HepG2 (cell line): ENCODE data around the gene KRT34. TPM values are rescaled to one million over a fixed set of nuclear protein-coding genes. Genes with fewer than 3 reads are reported as not detected.

Source experiments
- ATAC-seq: fragments of 200-7000 bp; cut with Tn5 transposase; 3 replicates; pipeline ENCODE4 v1.9.1; 2020; ENCODE audit warnings: mild to moderate bottlenecking, moderate library complexity
- BruUV-seq: library from RNA; stranded (reverse); fragments of 400-500 nt; replicated peaks from 2 replicates; lab custom pipeline; 2021; lab: Mats Ljungman, UMichigan
- CTCF ChIA-PET: fragments of 300-600 bp; formaldehyde crosslinking; extraction: SDS; loops from one replicate; lab custom pipeline; 2021; ENCODE audit warnings: low total read pairs, inconsistent platforms, low intra/inter-chr PET ratio; lab: Yijun Ruan, JAX
- POLR2A ChIA-PET: fragments of 350-600 bp; sonication (Branson Sonifier 250); formaldehyde crosslinking; loops from one replicate; lab custom pipeline; 2020; ENCODE audit warnings: antibody characterized with exemption, inconsistent platforms; lab: Yijun Ruan, JAX
- DNase-seq: peaks from one replicate; pipeline ENCODE4 v3.0.0-alpha.2; 2015; ENCODE audit warnings: low spot score
- FAIRE-seq: peaks from 3 replicates; lab custom pipeline; 2011; peaks lifted over from hg19 to GRCh38; lab: Jason Lieb, UNC
- H2AFZ ChIP-seq: one replicate; pipeline ENCODE4 v1.6.1; 2011; ENCODE audit warnings: low read length, inconsistent platforms
- H3K27ac ChIP-seq: fragments of 300-600 bp; 3 replicates; pipeline ENCODE4 v1.8.0; 2011; ENCODE audit warnings: mixed run types, mild to moderate bottlenecking, mixed read lengths, low read length, inconsistent platforms; ENCODE audit not compliant: insufficient read depth; ENCODE audit errors: extremely low read length
- H3K27me3 ChIP-seq, 2 experiments: fragments of 200-600 bp in 1 of 2; 2 replicates in 1 of 2; 3 replicates in 1 of 2; pipeline versions ENCODE4 v1.6.0 to v1.8.0; 2011; ENCODE audit warnings: low read length in 2 of 2, mild to moderate bottlenecking in 2 of 2, moderate library complexity in 2 of 2, inconsistent platforms in 1 of 2; ENCODE audit not compliant: insufficient read depth in 2 of 2, control insufficient read depth in 1 of 2
- H3K36me3 ChIP-seq, 2 experiments: fragments of 200-600 bp in 1 of 2; replicated peaks in 1 of 2; 2 replicates in 1 of 2; 3 replicates in 1 of 2; pipeline versions ENCODE4 v1.5.1 to v1.8.0; 2011; ENCODE audit warnings: low read length in 2 of 2, inconsistent platforms in 1 of 2; ENCODE audit not compliant: insufficient read depth in 2 of 2, control insufficient read depth in 1 of 2
- H3K4me1 ChIP-seq: 2 replicates; pipeline ENCODE4 v1.5.1; 2012; ENCODE audit warnings: low read length, inconsistent platforms; ENCODE audit not compliant: insufficient read depth
- H3K4me2 ChIP-seq: 2 replicates; pipeline ENCODE4 v1.6.0; 2011; ENCODE audit warnings: low read depth, low read length, inconsistent platforms
- H3K4me3 ChIP-seq, 3 experiments: fragments of 200-600 bp in 1 of 3; sonication (generic), shearing (Covaris generic) in 1 of 3; replicated peaks in 1 of 3; 2 replicates each; pipeline ENCODE4 v1.5.1; 2011 to 2016; ENCODE audit warnings: low read length in 3 of 3, inconsistent platforms in 2 of 3, low read depth in 2 of 3, mild to moderate bottlenecking in 2 of 3, control low read depth in 1 of 3, mixed read lengths in 1 of 3; ENCODE audit not compliant: insufficient read depth in 1 of 3
- H3K79me2 ChIP-seq: one replicate; pipeline ENCODE4 v1.6.1; 2011; ENCODE audit warnings: low read length, inconsistent platforms; ENCODE audit not compliant: insufficient read depth
- H3K9ac ChIP-seq: 2 replicates; pipeline ENCODE4 v1.6.0; 2011; ENCODE audit warnings: mild to moderate bottlenecking, low read depth, low read length, inconsistent platforms; ENCODE audit not compliant: insufficient read depth
- H3K9me3 ChIP-seq: 2 replicates; pipeline ENCODE4 v1.5.1; 2012; ENCODE audit warnings: mild to moderate bottlenecking, low read length
- H4K20me1 ChIP-seq: 2 replicates; pipeline ENCODE4 v1.6.0; 2011; ENCODE audit warnings: inconsistent platforms, mild to moderate bottlenecking, low read length, moderate library complexity; ENCODE audit not compliant: insufficient read depth
- AKAP8 ChIP-seq: sonication (generic); formaldehyde crosslinking; IDR thresholded peaks from 2 replicates; pipeline ENCODE4 v1.5.1; 2020; ENCODE audit warnings: mild to moderate bottlenecking, missing genetic modification reagents
- CEBPB ChIP-seq: IDR thresholded peaks from 2 replicates; pipeline ENCODE4 v1.6.1; 2011; ENCODE audit warnings: low read depth, low read length, improper control_type of control experiment, borderline replicate concordance
- ETV5 ChIP-seq: IDR thresholded peaks from 2 replicates; pipeline ENCODE4 v1.6.1; 2018; ENCODE audit warnings: missing biosample characterization, missing genetic modification reagents, inconsistent platforms, borderline replicate concordance
- EZH2 ChIP-seq: conservative IDR thresholded peaks from 2 replicates; pipeline ENCODE4 v1.6.1; 2012; ENCODE audit warnings: mild to moderate bottlenecking, low read depth, low read length, moderate library complexity
- FOSL1 ChIP-seq: sonication (generic); formaldehyde crosslinking; IDR thresholded peaks from 2 replicates; pipeline ENCODE4 v1.9.0; 2021; ENCODE audit warnings: missing genetic modification reagents, borderline replicate concordance
- MAFK ChIP-seq, 2 experiments: IDR thresholded peaks in 1 of 2; conservative IDR thresholded peaks in 1 of 2; 2 replicates each; pipeline ENCODE4 v1.6.1; 2011; ENCODE audit warnings: improper control_type of control experiment in 2 of 2, low read length in 2 of 2
- NKX3-1 ChIP-seq: sonication (generic); formaldehyde crosslinking; IDR thresholded peaks from 2 replicates; pipeline ENCODE4 v1.5.0; 2020; ENCODE audit warnings: missing genetic modification reagents
- NR2F1 ChIP-seq, 2 experiments: fragments of 450-650 bp in 1 of 2; formaldehyde crosslinking in 1 of 2; IDR thresholded peaks; 2 replicates each; pipeline versions ENCODE4 v1.5.0 to v1.6.1; 2016 to 2020; ENCODE audit warnings: mild to moderate bottlenecking in 1 of 2, missing compliant biosample characterization in 1 of 2, missing genetic modification reagents in 1 of 2, moderate library complexity in 1 of 2
- SIX4 ChIP-seq: sonication (generic); formaldehyde crosslinking; IDR thresholded peaks from 2 replicates; pipeline ENCODE4 v1.4.0; 2020; ENCODE audit warnings: missing genetic modification reagents
- SUZ12 ChIP-seq: fragments of 150-350 bp; IDR thresholded peaks from 2 replicates; pipeline ENCODE4 v1.6.1; 2014; ENCODE audit warnings: low read depth, low read length
- TEAD3 ChIP-seq: optimal IDR thresholded peaks from 2 replicates; pipeline ENCODE3; 2016; ENCODE audit warnings: borderline replicate concordance
- ZBTB20 ChIP-seq: sonication (generic); formaldehyde crosslinking; IDR thresholded peaks from 2 replicates; pipeline ENCODE4 v1.8.1; 2023; ENCODE audit warnings: missing genetic modification reagents, low read depth, mild to moderate bottlenecking, borderline replicate concordance
- ZBTB7A ChIP-seq: sonication (generic); formaldehyde crosslinking; IDR thresholded peaks from 2 replicates; pipeline ENCODE4 v1.8.0; 2022; ENCODE audit warnings: mild to moderate bottlenecking, missing genetic modification reagents
- ZNF136 ChIP-seq: sonication (generic); formaldehyde crosslinking; IDR thresholded peaks from 2 replicates; pipeline ENCODE4 v1.8.1; 2022; ENCODE audit warnings: low read depth, mild to moderate bottlenecking, moderate library complexity, missing genetic modification reagents
- ZNF547 ChIP-seq: sonication (generic); formaldehyde crosslinking; IDR thresholded peaks from 2 replicates; pipeline ENCODE4 v1.5.1; 2020; ENCODE audit warnings: mild to moderate bottlenecking, missing genetic modification reagents
- ZNF724P ChIP-seq: sonication (generic); formaldehyde crosslinking; IDR thresholded peaks from 2 replicates; pipeline ENCODE4 v1.8.0; 2022; ENCODE audit warnings: missing genetic modification reagents, borderline replicate concordance
- WGBS: methylation state at CpG from one replicate; pipeline ENCODE4 v1.1.6; 2017; ENCODE audit warnings: low lambda C conversion rate; 5-methylcytosine and 5-hydroxymethylcytosine counted together
- in situ Hi-C: cut with HindIII; loops from 2 replicates; pipeline ENCODE4 v1.10.0; 2017; ENCODE audit warnings: low pct_unique_long_range_greater_than_20kb; ENCODE audit not compliant: extremely low pct_ligation_motif_present
- intact Hi-C: fragments of 100-400 bp; cut with micrococcal nuclease; formaldehyde crosslinking; loops from one replicate; pipeline ENCODE4 v1.10.0; 2022; ENCODE audit not compliant: unreplicated experiment
- polyA plus RNA-seq, 8 experiments: library from polyadenylated mRNA; depleted of rRNA in 3 of 8; stranded (reverse) in 7 of 8; unstranded in 1 of 8; fragments of >200 nt; fragmentation: Illumina TruSeq in 4 of 8; extraction: Trizol in 4 of 8; gene quantifications; 2 replicates each; pipeline versions ENCODE4 v1.2.1 to v1.2.3, GENCODE V29; 2011 to 2016; ENCODE audit warnings: low read depth in 4 of 8, missing spikeins in 1 of 8, mixed read lengths in 1 of 8; ENCODE audit not compliant: insufficient read depth in 1 of 8
- total RNA-seq, 5 experiments: library from RNA; depleted of rRNA; stranded (reverse); fragments of >200 nt; fragmentation: Illumina TruSeq; extraction: Trizol; gene quantifications; 2 replicates each; pipeline ENCODE4 v1.2.3, GENCODE V29; 2016; ENCODE audit warnings: low read depth in 1 of 5
- TF ChIP-seq, protein P1 (sequence below): IDR thresholded peaks from 2 replicates; pipeline ENCODE4 v1.6.1; 2012; ENCODE audit warnings: inconsistent platforms
- TF ChIP-seq, protein P2 (sequence below): IDR thresholded peaks from 2 replicates; pipeline ENCODE4 v1.6.1; 2016; ENCODE audit warnings: mild to moderate bottlenecking, missing biosample characterization, missing genetic modification reagents

KRT34 gene
- total and polyA plus RNA-seq, 2 of the 13 experiments (the other 11 are each of a cell fraction or from before 2014, with no cell fraction given): not detected

DNA sequence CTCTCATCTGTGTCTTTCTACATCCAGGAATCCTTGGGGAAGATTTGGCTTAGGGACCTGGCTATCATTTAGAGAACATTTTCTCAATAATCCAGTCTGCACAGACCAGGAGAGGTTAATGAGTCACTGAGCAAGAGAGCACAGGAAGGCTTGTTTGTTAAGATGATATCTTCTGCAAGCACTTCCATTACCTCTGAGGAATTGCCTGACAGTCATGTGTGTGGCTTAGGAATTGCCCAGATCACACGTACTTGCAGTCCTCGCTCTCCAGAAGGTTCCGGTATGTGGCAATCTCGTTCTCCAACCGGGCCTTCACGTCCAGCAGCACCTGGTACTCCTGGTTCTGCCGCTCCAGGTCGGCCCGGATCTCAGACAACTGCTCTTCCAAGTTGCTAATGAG lies 39.0 kb upstream of the KRT34 start:
- H3K4me2 ChIP-seq: no peak overlapping the region
- no peaks in the 10 kb centered on the region for H3K36me3 ChIP-seq
- no peak; the same call in 2 of the 3 replicates for ATAC-seq
- peaks cover 39% of the 10 kb centered on the region for H3K4me1 ChIP-seq
- no peak overlapping the region for H3K27ac ChIP-seq
- 0% methylated on average over 1 of the region's 9 CpGs for WGBS
- no peaks in the 10 kb centered on the region for H4K20me1 ChIP-seq
- in situ Hi-C loops: no loop called here
- H3K4me3 ChIP-seq: no peak overlapping the region
- ChIA-PET CTCF (no interaction called here), POLR2A (no interaction called here)
- H2AFZ ChIP-seq: no peak overlapping the region
- no peak for TF ChIP-seq ZNF547 (CRISPR knock-in tag)
- no peak for TF ChIP-seq AKAP8 (CRISPR knock-in tag)
- no peak for TF ChIP-seq EZH2
- peak; percentile 36; the same call in 1 of the 2 replicates for TF ChIP-seq ETV5 (CRISPR knock-in tag)
- 0 out of 2 replicates have a peak, but pooled peaks have one; percentile 19 for TF ChIP-seq CEBPB
- intact Hi-C loops: no loop called here
- no peak for FAIRE-seq
- H3K9me3 ChIP-seq: no peaks in the 10 kb centered on the region
- no TSS peak for BruUV-seq
- peak; percentile 40 for DNase-seq
- no peaks in the 10 kb centered on the region for H3K27me3 ChIP-seq
- H3K9ac ChIP-seq: no peak overlapping the region
- H3K79me2 ChIP-seq: no peaks in the 10 kb centered on the region

DNA sequence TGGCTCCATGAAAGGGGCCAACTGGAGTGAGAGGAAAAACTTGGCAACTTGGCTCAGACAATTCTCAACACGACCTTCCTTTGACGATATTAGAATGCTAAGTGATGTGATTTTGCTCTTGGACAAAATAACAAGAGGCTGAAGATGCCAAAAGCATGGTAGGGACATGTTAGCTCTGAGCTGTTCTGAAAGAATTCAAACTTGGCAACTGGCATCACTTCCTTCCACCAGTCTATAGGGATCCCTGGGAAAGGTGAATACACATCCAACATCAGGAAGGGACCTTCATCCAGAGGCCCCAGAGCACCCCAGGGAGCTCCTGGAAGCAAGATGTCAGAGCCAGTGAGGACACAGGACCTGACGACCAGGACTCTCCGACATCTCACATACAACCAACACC lies 38.0 kb upstream of the KRT34 start:
- H2AFZ ChIP-seq: no peak overlapping the region
- ChIA-PET POLR2A (no interaction called here), CTCF (no interaction called here)
- WGBS: 55% methylated on average over 4 of the region's 4 CpGs
- H3K27ac ChIP-seq: no peak overlapping the region
- H3K27me3 ChIP-seq: no peaks in the 10 kb centered on the region
- no TSS peak for BruUV-seq
- in situ Hi-C loops: no loop called here
- ATAC-seq (no peak), DNase-seq (no peak), FAIRE-seq (no peak)
- peaks cover 46% of the 10 kb centered on the region for H3K4me1 ChIP-seq
- no peak overlapping the region for H3K4me3 ChIP-seq
- H3K4me2 ChIP-seq: no peak overlapping the region
- no peaks in the 10 kb centered on the region for H4K20me1 ChIP-seq
- intact Hi-C loops: no loop called here
- no peaks in the 10 kb centered on the region for H3K79me2 ChIP-seq
- H3K36me3 ChIP-seq: no peaks in the 10 kb centered on the region
- TF ChIP-seq, protein P1, sequence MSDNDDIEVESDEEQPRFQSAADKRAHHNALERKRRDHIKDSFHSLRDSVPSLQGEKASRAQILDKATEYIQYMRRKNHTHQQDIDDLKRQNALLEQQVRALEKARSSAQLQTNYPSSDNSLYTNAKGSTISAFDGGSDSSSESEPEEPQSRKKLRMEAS: no peak
- no peak for TF ChIP-seq ZNF136 (CRISPR knock-in tag)
- no peak for TF ChIP-seq MAFK (conservative IDR thresholded peaks at IDR 0.05 in 1 of 2, IDR thresholded peaks at IDR 0.05 in 1 of 2; ENCODE audit: low read length in 2 of 2)
- no peak for TF ChIP-seq SUZ12
- no peak for TF ChIP-seq TEAD3 (CRISPR knock-in tag)
- no peak for TF ChIP-seq ZBTB7A (CRISPR knock-in tag)
- no peak for TF ChIP-seq ZNF724P (CRISPR knock-in tag)
- no peak for TF ChIP-seq ZBTB20 (CRISPR knock-in tag)
- TF ChIP-seq NKX3-1 (CRISPR knock-in tag): no peak
- TF ChIP-seq FOSL1 (CRISPR knock-in tag): no peak
- TF ChIP-seq, protein P2, sequence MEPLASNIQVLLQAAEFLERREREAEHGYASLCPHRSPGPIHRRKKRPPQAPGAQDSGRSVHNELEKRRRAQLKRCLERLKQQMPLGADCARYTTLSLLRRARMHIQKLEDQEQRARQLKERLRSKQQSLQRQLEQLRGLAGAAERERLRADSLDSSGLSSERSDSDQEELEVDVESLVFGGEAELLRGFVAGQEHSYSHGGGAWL (CRISPR knock-in tag): no peak
- TF ChIP-seq SIX4 (CRISPR knock-in tag): no peak
- no peak for TF ChIP-seq NR2F1 (CRISPR knock-in tag; IDR thresholded peaks at IDR 0.05)
- H3K9ac ChIP-seq: no peak overlapping the region
- H3K9me3 ChIP-seq: no peaks in the 10 kb centered on the region
